ENCODE data around the gene CUX1. TPM values are rescaled to one million over a fixed set of nuclear protein-coding genes. Genes with fewer than 3 reads are reported as not detected.
"Not testable (repeated sequence)": the region's sequence is repeated elsewhere in the genome, so short reads cannot be mapped to it uniquely, and the experiment has no call there.

Gene CUX1
- total and polyA plus RNA-seq, 10 of the 15 experiments (the other 5 are each of a cell fraction or from before 2014, with no cell fraction given) = 6.1 to 48.6 (median 25.9) TPM

DNA sequence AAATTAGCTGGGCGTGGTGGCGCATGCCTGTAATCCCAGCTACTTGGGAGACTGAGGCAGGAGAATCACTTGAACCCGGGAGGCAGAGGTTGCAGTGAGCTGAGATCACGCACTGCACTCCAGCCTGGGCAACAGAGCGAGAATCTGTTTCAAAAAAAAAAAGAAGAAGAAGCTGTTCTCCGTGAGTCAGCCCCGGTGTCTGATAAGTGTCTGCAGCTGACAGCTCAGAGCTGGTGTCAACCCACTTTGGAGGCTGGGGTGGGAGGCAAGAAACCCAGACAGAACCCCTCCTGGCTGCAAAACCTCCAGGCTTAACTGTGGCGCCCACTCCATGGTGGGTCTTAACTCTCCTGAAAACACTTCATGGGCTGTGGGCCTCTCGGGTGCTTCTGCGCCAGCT is 170.6 kb downstream of the CUX1 start:
- peak overlapping the region; percentile 41; the same call in 1 of the 2 replicates for H3K4me2 ChIP-seq (ENCODE audit: control insufficient read depth, insufficient read depth)

GRCh38 chr7:101988513-101988912 is 171.1 kb downstream of the CUX1 start:
- Histone ChIP-seq H3K4me3 (no peak overlapping the region), H3K79me2 (ENCODE audit: control insufficient read depth, insufficient read depth, low read length) (peaks cover 19% of the 10 kb centered on the region)
- WGBS (ENCODE audit: insufficient coverage, insufficient replicate concordance, low lambda C conversion rate, missing lambda C conversion rate) = 93% methylated on average over 9 of the region's 9 CpGs

More for the DNA sequence above, 170.6 kb downstream of the CUX1 start:
- BruUV-seq (replicated peaks); H4K20me1 ChIP-seq (ENCODE audit: control insufficient read depth, insufficient read depth); H2AFZ ChIP-seq (ENCODE audit: control insufficient read depth, low read depth, low read length); DNase-seq (ENCODE audit: low read depth, low spot score); intact Hi-C loops (cut with micrococcal nuclease; ENCODE audit: unreplicated experiment); in situ Hi-C loops (cut with MboI); FAIRE-seq; H3K9ac ChIP-seq (ENCODE audit: control insufficient read depth, insufficient read depth, low read length); ATAC-seq; H3K36me3 ChIP-seq (ENCODE audit: control insufficient read depth in 2 of 2, insufficient read depth in 2 of 2, low read length in 1 of 2); H3K27me3 ChIP-seq (replicated peaks in 1 of 2; ENCODE audit: control insufficient read depth in 2 of 2, insufficient read depth in 2 of 2, low read length in 1 of 2); H3K4me3 ChIP-seq; H3K9me3 ChIP-seq (replicated peaks; ENCODE audit: control insufficient read depth, insufficient read depth, low read length); POLR2A ChIA-PET: not testable (repeated sequence)
- ChIA-PET SMC1A (ENCODE audit: uncharacterized antibody, unreplicated experiment) (interaction anchor here (0.9 to 4.8 kb wide), 3 partner anchors 46 to 130 kb away, joined by 3 to 25 read pairs (median 4); no protein-coding TSS in a partner anchor), RAD21 (ENCODE audit: unreplicated experiment) (interaction anchor here (0.6 to 5.8 kb wide), 2 partner anchors 14 to 131 kb away, joined by 3 to 36 read pairs; no protein-coding TSS in a partner anchor), CTCF (interaction anchor here (1.3 to 2.2 kb wide), 3 partner anchors 32 to 169 kb away, joined by 3 to 7 read pairs (median 4); no protein-coding TSS in a partner anchor)
- peaks cover 78% of the 10 kb centered on the region for H3K4me1 ChIP-seq (ENCODE audit: control insufficient read depth, insufficient read depth, low read length)
- WGBS (ENCODE audit: insufficient coverage, insufficient replicate concordance, low lambda C conversion rate, missing lambda C conversion rate) = 90% methylated on average over 10 of the region's 10 CpGs
- H3K27ac ChIP-seq (ENCODE audit: control insufficient read depth, insufficient read depth) = peak overlapping the region; percentile 30
- 0 out of 2 replicates have a peak, but pooled peaks have one; percentile 23 for TF ChIP-seq RUNX3 (IDR thresholded peaks at IDR 0.05; ENCODE audit: low read length)
- peaks cover 21% of the 10 kb centered on the region for H3K79me2 ChIP-seq (ENCODE audit: control insufficient read depth, insufficient read depth, low read length)

More at GRCh38 chr7:101988513-101988912, 171.1 kb downstream of the CUX1 start:
- in situ Hi-C loops (cut with MboI) (no loop called here), intact Hi-C loops (cut with micrococcal nuclease; ENCODE audit: unreplicated experiment) (no loop called here)
- RAD21 ChIA-PET (ENCODE audit: unreplicated experiment) = interaction anchor here (0.6 to 5.8 kb wide), 3 partner anchors 14 to 131 kb away, joined by 3 to 36 read pairs (median 19); no protein-coding TSS in a partner anchor
- CTCF ChIA-PET = interaction anchor here (1.3 to 2.2 kb wide), 3 partner anchors 33 to 169 kb away, joined by 3 to 7 read pairs (median 4); no protein-coding TSS in a partner anchor
- no TSS peak for BruUV-seq (replicated peaks)
- Histone ChIP-seq H3K4me1 (ENCODE audit: control insufficient read depth, insufficient read depth, low read length) (peaks cover 77% of the 10 kb centered on the region), H3K9me3 (replicated peaks; ENCODE audit: control insufficient read depth, insufficient read depth, low read length) (peaks cover 5% of the 10 kb centered on the region; the same call in 2 of the 3 replicates), H3K27me3 (replicated peaks in 1 of 2; ENCODE audit: control insufficient read depth in 2 of 2, insufficient read depth in 2 of 2, low read length in 1 of 2) (no peaks in the 10 kb centered on the region), H3K9ac (ENCODE audit: control insufficient read depth, insufficient read depth, low read length) (no peak overlapping the region), H3K27ac (ENCODE audit: control insufficient read depth, insufficient read depth) (peak overlapping the region; percentile 30), H2AFZ (ENCODE audit: control insufficient read depth, low read depth, low read length) (no peak overlapping the region), H3K4me2 (ENCODE audit: control insufficient read depth, insufficient read depth) (no peak overlapping the region; the same call in 1 of the 2 replicates), H4K20me1 (ENCODE audit: control insufficient read depth, insufficient read depth) (no peaks in the 10 kb centered on the region), H3K36me3 (ENCODE audit: control insufficient read depth in 2 of 2, insufficient read depth in 2 of 2, low read length in 1 of 2) (peaks cover 0 to 4% of the 10 kb centered on the region in 2 experiments; a peak in 3 of 4 replicates)
- no peak for FAIRE-seq
- ATAC-seq = no peak
- TF ChIP-seq EED (IDR thresholded peaks at IDR 0.05; ENCODE audit: low read depth) (peak; percentile 13; the same call in 1 of the 2 replicates), MXI1 (IDR thresholded peaks at IDR 0.05; ENCODE audit: low read depth, low read length) (no peak), TCF7 (IDR thresholded peaks at IDR 0.05; ENCODE audit: borderline replicate concordance) (no peak), IKZF1 (conservative IDR thresholded peaks at IDR 0.05) (0 out of 2 replicates have a peak, but pooled peaks have one; percentile 12)
- POLR2A ChIA-PET = no interaction called here
- SMC1A ChIA-PET (ENCODE audit: uncharacterized antibody, unreplicated experiment) = interaction anchor here (1.2 to 4.8 kb wide), 4 partner anchors 33 to 131 kb away, joined by 3 to 37 read pairs (median 18); no protein-coding TSS in a partner anchor
- no peak for DNase-seq (ENCODE audit: low read depth, low spot score)
